HK-2 (cell line): ENCODE results near the gene NT5M.

Experiments
- DNase-seq: peaks from one replicate; pipeline ENCODE4 v3.0.0-alpha.2; 2018; ENCODE audit not compliant: unreplicated experiment

The NT5M gene

GRCh38 chr17:17343160-17343735, 40.1 kb downstream of the NT5M start:
- no peak for DNase-seq

- DNase-seq = no peak
Observed at GRCh38 chr17:17343896-17344506, 40.8 kb downstream of the NT5M start.

GRCh38 chr17:17344507-17345293, 41.5 kb downstream of the NT5M start:
- no peak for DNase-seq

DNA sequence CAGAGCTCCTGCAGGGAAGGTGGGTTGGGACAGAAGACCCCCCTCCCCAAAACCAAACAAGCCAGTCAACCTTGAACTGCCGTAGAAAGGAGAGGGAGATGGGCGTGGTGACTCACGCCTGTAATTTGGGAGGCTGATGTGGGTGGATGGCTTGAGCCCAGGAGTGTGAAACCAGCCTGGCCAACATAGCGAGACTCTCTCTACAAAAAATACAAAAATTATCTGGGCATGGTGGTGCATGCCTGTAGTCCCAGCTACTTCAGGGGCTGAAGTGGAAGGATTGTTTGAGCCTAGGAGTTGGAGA, 42.1 kb downstream of the NT5M start:
- DNase-seq = no peak

DNA sequence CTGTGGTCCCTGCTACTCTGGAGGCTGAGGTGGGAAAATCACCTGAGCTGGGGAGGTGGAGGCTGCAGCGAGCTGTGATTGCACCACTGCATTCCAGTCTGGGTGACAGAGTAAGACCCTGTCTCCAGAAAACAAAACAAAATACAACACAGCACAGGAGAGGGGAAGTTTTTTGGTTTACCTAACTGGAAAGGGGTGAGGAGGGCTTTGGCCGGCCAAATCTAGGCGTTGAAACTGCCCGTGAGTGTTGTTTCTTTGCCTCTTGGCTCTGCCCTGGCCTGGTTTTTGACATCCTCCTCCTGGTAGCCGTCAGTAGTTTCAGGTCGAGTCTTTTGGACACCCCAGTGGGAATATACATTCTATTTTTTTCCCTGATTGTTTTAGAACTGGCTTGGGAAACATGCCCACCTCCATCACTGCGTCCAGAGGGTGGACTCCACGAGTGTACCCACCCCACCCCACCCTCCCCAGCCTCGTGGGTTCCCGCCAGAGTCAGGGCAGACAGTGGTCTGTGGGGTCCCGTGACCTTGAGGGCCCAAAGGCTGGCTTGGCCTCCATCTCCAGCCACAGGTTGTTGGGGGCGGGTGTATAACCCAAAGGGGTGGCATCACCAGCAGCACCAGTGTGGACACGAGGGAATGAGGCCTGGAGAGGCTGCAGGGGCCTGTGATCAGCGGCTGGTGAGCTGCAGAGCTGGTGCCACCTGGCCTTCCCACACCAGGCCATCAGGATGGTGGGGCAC, 42.7 kb downstream of the NT5M start:
- no peak for DNase-seq

DNA sequence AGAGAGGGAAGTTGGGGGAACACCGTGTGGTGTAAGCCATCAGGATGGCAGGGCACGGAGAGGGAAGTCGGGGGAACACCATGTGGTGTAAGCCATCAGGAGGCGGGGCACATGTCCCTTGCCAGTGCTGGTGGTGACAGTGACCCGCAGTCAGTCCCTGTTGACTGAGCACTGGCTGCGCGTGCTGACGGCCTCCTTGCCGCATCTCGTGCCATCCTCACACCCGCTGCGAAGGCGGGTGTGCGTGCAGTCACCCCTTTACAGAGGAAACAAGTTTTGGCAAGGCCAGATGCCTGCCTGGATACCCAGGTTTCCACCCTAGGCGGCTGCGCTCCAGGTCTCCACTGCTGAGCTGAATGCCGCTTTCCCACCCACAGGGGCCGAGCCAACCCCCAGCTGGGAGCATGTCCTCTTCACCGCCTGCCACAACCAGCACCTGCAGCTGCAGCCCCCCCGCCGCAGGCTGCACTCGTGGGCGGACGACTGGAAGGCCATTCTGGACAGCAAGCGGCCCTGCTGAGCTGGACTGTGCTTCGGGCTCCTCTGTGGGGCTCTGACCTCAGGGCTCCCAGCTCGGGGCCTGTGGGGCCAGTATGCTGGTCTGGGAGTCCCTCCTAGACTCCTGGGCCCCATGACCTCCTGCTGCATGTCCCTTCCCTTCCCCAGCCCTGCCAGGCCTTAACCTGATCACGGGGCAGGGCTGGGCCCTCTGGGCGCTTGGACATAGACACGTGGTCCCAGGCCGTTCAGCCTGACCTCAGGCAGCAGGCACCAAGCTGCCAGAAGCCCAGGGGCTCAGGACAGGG, 43.5 kb downstream of the NT5M start:
- DNase-seq = no peak

DNA sequence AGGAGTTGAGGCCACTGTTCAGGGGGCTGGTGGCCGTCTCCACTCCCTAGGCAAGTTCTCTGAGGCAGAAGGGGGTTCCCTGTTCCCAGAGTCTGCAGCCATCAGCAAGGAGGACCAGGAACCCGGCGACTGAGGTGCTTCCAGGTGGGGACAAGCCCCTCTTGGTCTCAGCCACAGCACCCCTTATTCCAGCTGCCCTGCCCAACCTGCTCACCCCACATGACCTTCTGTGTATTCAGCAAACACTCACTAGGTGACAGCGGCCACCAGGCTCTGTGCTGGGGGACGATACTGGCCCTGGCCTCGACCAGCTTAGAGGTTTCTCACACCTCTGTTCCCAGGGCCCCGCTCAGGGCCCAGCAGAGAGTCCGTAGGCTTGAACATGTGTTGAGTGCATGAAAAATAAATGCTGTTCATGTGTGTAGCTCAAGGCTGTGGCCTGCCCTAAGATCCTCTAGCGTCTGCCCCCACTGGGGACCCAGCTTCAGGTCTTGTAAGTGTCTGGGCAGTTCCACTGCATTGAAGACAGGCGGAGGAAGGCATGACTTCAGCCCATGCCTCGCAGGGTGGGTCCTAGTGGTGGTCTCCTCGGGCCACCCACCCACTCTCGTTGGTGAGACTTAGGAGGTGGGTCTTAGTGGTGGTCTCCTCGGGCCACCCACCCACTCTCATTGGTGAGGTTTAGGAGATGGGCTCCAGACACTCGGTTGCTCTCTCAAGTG, 44.2 kb downstream of the NT5M start:
- no peak for DNase-seq

- no peak for DNase-seq
Observed at GRCh38 chr17:17347956-17348871, 45.0 kb downstream of the NT5M start.

- no peak for DNase-seq
Observed at GRCh38 chr17:17348872-17349723, 45.9 kb downstream of the NT5M start.

DNA sequence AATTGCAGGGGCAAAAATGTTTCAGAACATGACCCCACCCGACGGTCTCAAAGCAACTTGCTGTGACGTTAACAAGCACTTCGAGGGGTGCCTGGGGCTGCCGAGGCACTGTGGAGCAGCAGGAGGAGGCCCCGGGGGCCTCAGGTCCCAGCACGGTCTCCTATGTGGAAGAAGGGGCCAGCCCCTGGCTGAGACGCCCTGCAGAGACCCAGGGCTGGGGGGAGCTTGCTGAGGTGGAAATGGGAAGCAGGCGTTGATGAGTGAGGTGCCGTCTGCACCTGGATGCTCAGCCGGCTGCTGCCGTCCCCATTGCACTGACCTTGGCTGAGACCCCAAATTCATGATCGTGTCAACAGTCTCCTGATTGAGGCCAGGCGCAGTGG, 46.5 kb downstream of the NT5M start:
- no peak for DNase-seq

DNA sequence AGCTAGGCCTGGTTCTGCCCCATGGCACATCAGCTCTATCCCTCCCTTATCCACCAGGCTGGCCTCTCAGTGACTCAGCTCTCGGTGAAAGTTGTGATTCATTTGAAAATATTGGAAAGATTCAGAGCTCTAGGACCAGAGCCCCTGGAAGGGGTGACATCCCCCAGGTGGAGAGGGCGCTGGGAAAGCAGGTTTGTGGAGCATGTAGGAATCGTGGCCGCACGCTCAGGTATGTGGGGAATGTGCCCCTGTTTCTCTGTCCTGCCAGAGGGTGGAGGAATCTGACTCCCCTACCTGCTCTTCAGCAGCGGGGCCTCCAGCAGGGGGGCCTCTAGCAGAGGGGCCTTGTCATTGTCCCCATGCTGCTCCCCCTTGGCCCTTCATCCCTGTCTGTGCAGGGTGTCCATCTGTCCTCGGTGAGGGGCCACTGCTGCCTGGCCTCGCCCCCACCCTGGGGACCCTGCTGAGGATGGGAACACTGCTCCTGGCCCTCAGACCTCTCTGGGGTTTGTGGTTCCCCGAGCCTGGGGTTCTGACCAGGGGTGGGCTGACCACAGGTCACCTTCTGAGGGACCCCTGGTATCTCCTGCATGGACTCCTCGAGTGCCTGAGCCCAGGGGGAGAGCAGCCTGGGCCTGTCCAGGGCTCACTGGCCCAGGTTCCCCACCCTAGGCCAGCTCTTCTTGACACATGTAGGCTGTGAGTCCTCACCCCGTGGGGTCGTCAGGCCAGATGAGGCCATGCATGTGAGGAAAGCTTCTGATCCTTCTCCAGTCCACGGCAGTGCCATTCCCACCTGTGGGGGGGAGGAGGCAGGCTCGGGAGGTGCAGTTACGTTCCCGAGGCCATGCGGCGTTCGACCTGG, 47.5 kb downstream of the NT5M start:
- peak; percentile 37 for DNase-seq

- no peak for DNase-seq
Observed at GRCh38 chr17:17351356-17351891, 48.3 kb downstream of the NT5M start.

DNA sequence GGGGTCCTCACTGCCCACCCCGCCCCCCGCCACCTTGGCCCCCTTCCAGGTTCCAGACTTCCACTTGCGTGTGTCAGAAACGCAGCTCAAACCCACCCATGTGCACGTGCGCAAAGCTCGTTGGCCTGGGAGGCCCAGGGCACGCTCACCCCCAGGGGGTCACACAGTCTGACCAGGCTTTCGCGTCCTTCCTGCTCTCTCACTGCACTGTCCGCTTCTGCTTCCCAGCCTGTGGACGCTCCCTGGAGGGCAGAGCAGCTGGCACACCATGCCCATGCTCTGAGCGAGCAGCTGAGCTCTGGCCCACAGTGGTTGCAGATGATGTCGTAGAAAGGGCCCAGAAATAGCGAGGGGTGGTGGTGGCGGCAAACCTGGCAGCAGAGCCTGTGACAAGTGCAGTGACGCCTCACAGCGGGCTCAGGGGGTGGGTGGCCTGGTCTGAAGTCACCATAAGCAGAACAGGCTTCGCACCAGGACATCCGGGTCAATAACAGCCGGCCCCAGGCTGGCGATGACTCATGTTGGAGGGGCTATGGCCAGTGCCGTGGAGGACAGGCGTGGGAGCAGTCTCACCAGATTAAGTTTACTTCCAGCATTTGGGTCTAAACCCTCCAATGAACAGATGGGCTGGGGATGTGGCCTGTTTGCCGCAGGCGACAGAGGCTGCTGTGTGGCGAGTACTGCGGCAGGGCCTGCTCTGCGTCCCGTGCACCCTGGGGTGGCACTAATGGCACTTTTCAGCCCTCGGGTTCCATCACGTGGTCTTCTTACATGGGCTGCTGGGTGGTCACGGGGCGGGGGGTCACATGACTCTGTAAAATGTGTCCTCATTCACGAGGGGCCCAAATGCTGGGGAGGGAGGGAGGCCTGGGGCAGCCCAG, 49.0 kb downstream of the NT5M start:
- peak; percentile 32 for DNase-seq

GRCh38 chr17:17352836-17353624, 49.9 kb downstream of the NT5M start:
- no peak for DNase-seq

- no peak for DNase-seq
Observed at GRCh38 chr17:17353625-17354484, 50.7 kb downstream of the NT5M start.
